Measurements from ENCODE around the gene DCBLD1. TPM values are rescaled to one million over a fixed set of nuclear protein-coding genes. Genes with fewer than 3 reads are reported as not detected.

Gene DCBLD1
- total and polyA plus RNA-seq, 4 donors, result 2.7 to 10.4 (median 4.4) TPM

DNA sequence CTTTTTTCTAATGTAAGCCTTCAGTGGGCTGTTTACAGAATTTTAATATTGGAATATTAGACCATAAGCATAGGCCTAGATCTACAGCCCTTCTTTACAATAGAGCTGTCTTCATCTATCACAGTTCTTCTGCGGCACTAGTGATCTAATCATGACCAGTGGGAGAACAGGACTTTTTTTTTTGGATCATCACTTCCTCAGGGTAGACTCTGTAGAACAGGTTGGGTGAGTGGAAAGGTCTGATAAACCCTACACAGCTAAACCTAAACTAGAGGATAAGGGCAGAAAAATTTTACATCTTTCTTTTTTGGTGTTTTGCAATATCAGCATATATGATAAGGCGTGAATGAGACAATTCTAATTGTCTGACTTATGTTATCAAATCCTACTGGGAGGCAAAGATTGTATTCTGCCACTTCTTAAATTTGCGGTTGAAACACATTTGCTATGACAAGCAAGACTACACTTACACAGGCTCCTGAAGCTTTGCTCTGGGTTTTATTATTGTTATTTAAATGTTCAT lies 67.7 kb downstream of the DCBLD1 start (continued):
- TF ChIP-seq REST (IDR thresholded peaks at IDR 0.05), result no peak
- no peak for TF ChIP-seq TAF1 (conservative IDR thresholded peaks at IDR 0.05)
- TF ChIP-seq HNF4A (conservative IDR thresholded peaks at IDR 0.05), result no peak
- TF ChIP-seq FOXA2 (IDR thresholded peaks at IDR 0.05), result no peak

DNA sequence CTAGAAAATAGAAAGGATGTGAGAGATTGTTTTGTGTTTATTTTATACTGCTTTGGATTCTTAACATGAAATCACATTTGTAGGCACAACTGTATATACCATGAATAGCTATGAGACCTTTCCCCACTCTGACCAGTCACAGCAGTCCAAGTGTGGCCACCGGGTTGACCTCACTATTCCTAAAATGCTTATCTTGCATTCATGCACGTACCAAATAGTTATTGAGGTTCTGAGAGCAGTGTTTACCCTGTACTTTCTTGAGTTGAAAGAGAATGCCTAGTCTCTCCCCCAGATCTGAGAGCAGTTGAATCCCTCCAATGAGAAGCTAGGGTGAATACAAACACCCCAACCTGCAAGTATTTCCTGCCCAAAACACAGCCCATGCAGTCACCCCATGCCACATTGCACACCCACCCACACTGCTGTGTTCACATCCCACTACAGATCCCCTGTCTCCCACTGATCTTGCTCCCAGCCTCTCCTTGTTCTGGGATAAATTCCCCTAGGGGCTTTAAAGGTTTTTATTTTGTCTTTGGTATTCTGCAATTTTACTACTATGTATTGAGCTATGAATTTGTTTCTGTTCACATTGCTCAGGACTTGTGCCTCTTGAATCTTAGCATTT lies 68.3 kb downstream of the DCBLD1 start:
- TF ChIP-seq FOXA2 (IDR thresholded peaks at IDR 0.05) (no peak), FOXA1 (IDR thresholded peaks at IDR 0.05) (no peak), SP1 (IDR thresholded peaks at IDR 0.05) (no peak), JUND (IDR thresholded peaks at IDR 0.05) (no peak), NR2F2 (IDR thresholded peaks at IDR 0.05) (no peak), MAX (IDR thresholded peaks at IDR 0.05) (no peak), CTCF (IDR thresholded peaks at IDR 0.05; ENCODE audit: low read depth, low read length, missing input control) (no peak), ATF3 (IDR thresholded peaks at IDR 0.05) (no peak), RXRA (IDR thresholded peaks at IDR 0.05) (no peak), RAD21 (IDR thresholded peaks at IDR 0.05) (no peak), HNF4A (conservative IDR thresholded peaks at IDR 0.05) (no peak), TAF1 (conservative IDR thresholded peaks at IDR 0.05) (no peak), HNF4G (IDR thresholded peaks at IDR 0.05) (no peak), GABPA (IDR thresholded peaks at IDR 0.05 in 1 of 2, conservative IDR thresholded peaks at IDR 0.05 in 1 of 2) (no peak), REST (IDR thresholded peaks at IDR 0.05) (no peak), YY1 (IDR thresholded peaks at IDR 0.05) (no peak), EGR1 (IDR thresholded peaks at IDR 0.05; ENCODE audit: low read depth in 2 of 2) (no peak)
- TF ChIP-seq, protein P1, sequence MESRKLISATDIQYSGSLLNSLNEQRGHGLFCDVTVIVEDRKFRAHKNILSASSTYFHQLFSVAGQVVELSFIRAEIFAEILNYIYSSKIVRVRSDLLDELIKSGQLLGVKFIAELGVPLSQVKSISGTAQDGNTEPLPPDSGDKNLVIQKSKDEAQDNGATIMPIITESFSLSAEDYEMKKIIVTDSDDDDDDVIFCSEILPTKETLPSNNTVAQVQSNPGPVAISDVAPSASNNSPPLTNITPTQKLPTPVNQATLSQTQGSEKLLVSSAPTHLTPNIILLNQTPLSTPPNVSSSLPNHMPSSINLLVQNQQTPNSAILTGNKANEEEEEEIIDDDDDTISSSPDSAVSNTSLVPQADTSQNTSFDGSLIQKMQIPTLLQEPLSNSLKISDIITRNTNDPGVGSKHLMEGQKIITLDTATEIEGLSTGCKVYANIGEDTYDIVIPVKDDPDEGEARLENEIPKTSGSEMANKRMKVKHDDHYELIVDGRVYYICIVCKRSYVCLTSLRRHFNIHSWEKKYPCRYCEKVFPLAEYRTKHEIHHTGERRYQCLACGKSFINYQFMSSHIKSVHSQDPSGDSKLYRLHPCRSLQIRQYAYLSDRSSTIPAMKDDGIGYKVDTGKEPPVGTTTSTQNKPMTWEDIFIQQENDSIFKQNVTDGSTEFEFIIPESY (IDR thresholded peaks at IDR 0.05), result no peak
- Histone ChIP-seq H3K9ac (ENCODE audit: low read depth in 1 of 2, low read length in 2 of 2) (no peak overlapping the region), H3K27ac (ENCODE audit: low read depth in 1 of 2, low read length in 2 of 2) (no peak overlapping the region), H3K36me3 (ENCODE audit: control insufficient read depth in 4 of 4, insufficient read depth in 3 of 4, low read depth in 1 of 4, low read length in 3 of 4) (peaks cover 3 to 7% (median 6%) of the 10 kb centered on the region in 4 donors), H3K27me3 (ENCODE audit: control insufficient read depth in 4 of 4, insufficient read depth in 4 of 4, low read length in 3 of 4) (no peaks in the 10 kb centered on the region), H3K4me3 (ENCODE audit: low read depth in 1 of 3, low read length in 3 of 3) (no peak overlapping the region), H3K9me3 (ENCODE audit: control insufficient read depth in 4 of 4, low read length in 3 of 4) (no peaks in the 10 kb centered on the region), H3K4me1 (ENCODE audit: control insufficient read depth in 4 of 4, insufficient read depth in 4 of 4, low read length in 3 of 4) (peaks cover 0 to 1% (median under 1%) of the 10 kb centered on the region in 4 donors)
- DNase-seq (ENCODE audit: low spot score), result no peak
- 50% methylated on average over 2 of the region's 2 CpGs for WGBS

All from liver (tissue), 9 donors.